IMR-90 (cell line): ENCODE data around the gene KMT2E. TPM values are rescaled to one million over a fixed set of nuclear protein-coding genes. Genes with fewer than 3 reads are reported as not detected.

Experiments
- ATAC-seq: fragments of 200-7000 bp; cut with Tn5 transposase; 2 replicates; pipeline ENCODE4 v1.9.1; 2020; ENCODE audit warnings: low read depth, mild to moderate bottlenecking, moderate library complexity
- BruUV-seq: library from RNA; stranded (reverse); fragments of 400-500 nt; replicated peaks from 2 replicates; lab custom pipeline; 2021; lab: Mats Ljungman, UMichigan
- CTCF ChIA-PET: fragments of 300-600 bp; formaldehyde crosslinking; extraction: SDS; loops from one replicate; lab custom pipeline; 2021; ENCODE audit warnings: antibody characterized with exemption; lab: Yijun Ruan, JAX
- POLR2A ChIA-PET: fragments of 300-600 bp; sonication (Branson Sonifier 250); formaldehyde crosslinking; loops from one replicate; lab custom pipeline; 2022; ENCODE audit warnings: antibody characterized with exemption; ENCODE audit not compliant: unreplicated experiment; lab: Charles Lee
- DNase-seq: peaks from one replicate; pipeline ENCODE4 v3.0.0; 2013
- H2AFZ ChIP-seq: replicated peaks from 2 replicates; pipeline ENCODE3; 2013; ENCODE audit warnings: low read length, mild to moderate bottlenecking; ENCODE audit not compliant: poor library complexity
- H2AK5ac ChIP-seq: 2 replicates; pipeline ENCODE4 v1.6.1; 2013; ENCODE audit warnings: low read depth, low read length, inconsistent platforms
- H2AK9ac ChIP-seq: replicated peaks from 2 replicates; pipeline ENCODE3; 2013; ENCODE audit warnings: mild to moderate bottlenecking, low read depth, low read length, moderate library complexity; ENCODE audit not compliant: poor library complexity
- H2BK120ac ChIP-seq: 2 replicates; pipeline ENCODE4 v1.6.1; 2013; ENCODE audit warnings: low read depth, low read length, inconsistent platforms
- H2BK15ac ChIP-seq: 3 replicates; pipeline ENCODE4 v1.6.1; 2013; ENCODE audit warnings: low read depth, low read length, inconsistent platforms
- H2BK20ac ChIP-seq: 2 replicates; pipeline ENCODE4 v1.6.1; 2013; ENCODE audit warnings: low read depth, mild to moderate bottlenecking, inconsistent platforms, low read length, moderate library complexity
- H2BK5ac ChIP-seq: 2 replicates; pipeline ENCODE4 v1.6.1; 2013; ENCODE audit warnings: mild to moderate bottlenecking, low read depth, low read length, inconsistent platforms; ENCODE audit not compliant: poor library complexity, severe bottlenecking
- H3K14ac ChIP-seq: replicated peaks from 2 replicates; pipeline ENCODE4 v1.6.1; 2013; ENCODE audit warnings: low read depth, low read length, inconsistent platforms
- H3K18ac ChIP-seq: 2 replicates; pipeline ENCODE4 v1.6.1; 2013; ENCODE audit warnings: low read depth, low read length, control low read depth
- H3K23ac ChIP-seq: 2 replicates; pipeline ENCODE4 v1.6.1; 2013; ENCODE audit warnings: low read depth, low read length, inconsistent platforms
- H3K27ac ChIP-seq: 2 replicates; pipeline ENCODE4 v1.5.1; 2013; ENCODE audit warnings: mild to moderate bottlenecking, control low read depth, low read length; ENCODE audit not compliant: insufficient read depth
- H3K27me3 ChIP-seq: 2 replicates; pipeline ENCODE4 v1.6.1; 2013; ENCODE audit warnings: low read length; ENCODE audit not compliant: control insufficient read depth, insufficient read depth
- H3K36me3 ChIP-seq: 2 replicates; pipeline ENCODE4 v1.6.1; 2013; ENCODE audit warnings: low read length, mixed read lengths; ENCODE audit not compliant: control insufficient read depth, insufficient read depth
- H3K4ac ChIP-seq: 2 replicates; pipeline ENCODE4 v1.6.1; 2013; ENCODE audit warnings: low read depth, low read length, inconsistent platforms
- H3K4me1 ChIP-seq: 2 replicates; pipeline ENCODE4 v1.6.1; 2013; ENCODE audit warnings: low read length, mixed read lengths; ENCODE audit not compliant: control insufficient read depth, insufficient read depth
- H3K4me2 ChIP-seq: 2 replicates; pipeline ENCODE4 v1.6.1; 2013; ENCODE audit warnings: low read depth, mild to moderate bottlenecking, control low read depth, low read length, moderate library complexity
- H3K4me3 ChIP-seq: 2 replicates; pipeline ENCODE4 v1.5.1; 2013; ENCODE audit warnings: low read depth, mild to moderate bottlenecking, control low read depth, low read length, moderate library complexity; ENCODE audit not compliant: insufficient read depth
- H3K56ac ChIP-seq: 2 replicates; pipeline ENCODE4 v1.6.1; 2013; ENCODE audit warnings: low read length, inconsistent platforms; ENCODE audit not compliant: insufficient read depth; ENCODE audit errors: extremely low read depth
- H3K79me1 ChIP-seq, 2 experiments: 2 replicates each; pipeline ENCODE4 v1.6.1; 2013; ENCODE audit warnings: low read length in 2 of 2, inconsistent platforms in 1 of 2, low read depth in 1 of 2
- H3K9ac ChIP-seq: 2 replicates; pipeline ENCODE4 v1.6.1; 2013; ENCODE audit warnings: low read depth, low read length, control low read depth
- H3K9me1 ChIP-seq: 2 replicates; pipeline ENCODE4 v1.6.1; 2013; ENCODE audit warnings: low read length, inconsistent platforms; ENCODE audit not compliant: insufficient read depth
- H3K9me3 ChIP-seq: 2 replicates; pipeline ENCODE4 v1.6.1; 2013; ENCODE audit warnings: low read length; ENCODE audit not compliant: control insufficient read depth, insufficient read depth
- H4K20me1 ChIP-seq: 2 replicates; pipeline ENCODE4 v1.6.1; 2013; ENCODE audit warnings: low read length, inconsistent platforms; ENCODE audit not compliant: insufficient read depth
- H4K5ac ChIP-seq: 2 replicates; pipeline ENCODE4 v1.6.1; 2013; ENCODE audit warnings: mild to moderate bottlenecking, low read depth, low read length, control low read depth
- H4K8ac ChIP-seq, 2 experiments: 2 replicates each; pipeline ENCODE4 v1.6.1; 2013; ENCODE audit warnings: low read depth in 2 of 2, low read length in 2 of 2, control low read depth in 1 of 2, inconsistent platforms in 1 of 2
- H4K91ac ChIP-seq: 2 replicates; pipeline ENCODE4 v1.6.1; 2013; ENCODE audit warnings: low read depth, low read length, inconsistent platforms; ENCODE audit not compliant: insufficient read depth
- BHLHE40 ChIP-seq: fragments of 150-350 bp; IDR thresholded peaks from 2 replicates; pipeline ENCODE4 v1.6.1; 2016; ENCODE audit warnings: mild to moderate bottlenecking, low read depth, low read length
- CHD1 ChIP-seq: IDR thresholded peaks from 2 replicates; pipeline ENCODE4 v1.6.1; 2012; ENCODE audit warnings: low read depth, low read length, improper control_type of control experiment
- FOS ChIP-seq: fragments of 150-350 bp; IDR thresholded peaks from 2 replicates; pipeline ENCODE4 v1.6.1; 2016; ENCODE audit warnings: low read depth, low read length
- MAZ ChIP-seq: IDR thresholded peaks from 2 replicates; pipeline ENCODE4 v1.6.1; 2012; ENCODE audit warnings: low read depth, mild to moderate bottlenecking, low read length, improper control_type of control experiment, moderate library complexity, borderline replicate concordance
- MXI1 ChIP-seq: IDR thresholded peaks from 2 replicates; pipeline ENCODE4 v1.6.1; 2012; ENCODE audit warnings: low read depth, mild to moderate bottlenecking, low read length, moderate library complexity, borderline replicate concordance
- POLR2A ChIP-seq: IDR thresholded peaks from 2 replicates; pipeline ENCODE4 v1.6.1; 2012; ENCODE audit warnings: mild to moderate bottlenecking, low read depth, low read length
- RCOR1 ChIP-seq: IDR thresholded peaks from 2 replicates; pipeline ENCODE4 v1.6.1; 2012; ENCODE audit warnings: mild to moderate bottlenecking, low read length, improper control_type of control experiment; ENCODE audit not compliant: insufficient replicate concordance
- RFX5 ChIP-seq: IDR thresholded peaks from 2 replicates; pipeline ENCODE4 v1.8.0; 2012; ENCODE audit warnings: low read depth, mild to moderate bottlenecking, low read length, moderate library complexity
- WGBS, 2 experiments: methylation state at CpG; one replicate each; pipeline versions ENCODE4 v1.1.5 to v1.1.7; 2013; ENCODE audit warnings: missing lambda C conversion rate in 2 of 2; ENCODE audit not compliant: insufficient read length in 1 of 2; ENCODE audit errors: extremely low coverage in 2 of 2; 5-methylcytosine and 5-hydroxymethylcytosine counted together
- dilution Hi-C: fragments of 300-500 bp; cut with HindIII; formaldehyde crosslinking; loops from one replicate; pipeline ENCODE4 v1.14.3; 2018; ENCODE audit warnings: low sequenced_read_pairs; ENCODE audit not compliant: unreplicated experiment
- in situ Hi-C: fragments of 300-500 bp; cut with MboI; formaldehyde crosslinking; loops from 3 replicates; pipeline ENCODE4 v1.14.3; 2019; ENCODE audit warnings: low sequenced_read_pairs, inconsistent platforms, mixed read lengths
- intact Hi-C: fragments of 100-400 bp; cut with micrococcal nuclease; formaldehyde crosslinking; loops from 2 replicates; pipeline ENCODE4 v1.10.0; 2022
- polyA plus RNA-seq, 3 experiments: library from polyadenylated mRNA; depleted of rRNA; stranded (reverse); fragments of >200 nt; gene quantifications; 2 replicates each; pipeline ENCODE4 v1.2.3, GENCODE V29; 2012; ENCODE audit warnings: low replicate concordance in 1 of 3
- total RNA-seq: library from RNA; depleted of rRNA; stranded (reverse); fragments of >200 nt; gene quantifications from 2 replicates; pipeline ENCODE4 v1.2.3, GENCODE V29; 2012
- TF ChIP-seq, protein P1 (sequence below): fragments of 150-350 bp; IDR thresholded peaks from 2 replicates; pipeline ENCODE4 v1.6.1; 2016; ENCODE audit warnings: low read depth, mild to moderate bottlenecking, low read length, moderate library complexity, borderline replicate concordance

KMT2E gene
- total and polyA plus RNA-seq, 2 of the 4 experiments (the other 2 are of a cell fraction), result 16.8 to 79.2 TPM

DNA sequence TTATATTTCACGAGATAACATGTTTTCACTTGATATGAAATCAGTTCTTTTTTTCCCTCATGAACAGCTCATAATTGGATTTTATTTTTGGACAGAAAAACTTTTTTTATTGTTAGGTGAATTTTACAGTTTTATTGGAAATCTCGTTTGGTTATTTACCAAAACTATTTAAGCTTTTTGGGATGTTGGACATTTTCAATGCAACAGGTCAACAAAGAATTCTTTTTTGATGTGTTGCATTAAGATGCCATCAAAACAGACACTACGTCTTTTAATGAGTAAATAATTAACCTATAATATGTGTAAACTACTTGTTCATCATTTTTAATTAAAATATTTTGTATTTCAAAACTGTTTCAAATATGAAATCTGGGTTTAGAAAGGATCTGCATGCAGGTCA is 5.3 kb downstream of the KMT2E start:
- TF ChIP-seq, protein P1, sequence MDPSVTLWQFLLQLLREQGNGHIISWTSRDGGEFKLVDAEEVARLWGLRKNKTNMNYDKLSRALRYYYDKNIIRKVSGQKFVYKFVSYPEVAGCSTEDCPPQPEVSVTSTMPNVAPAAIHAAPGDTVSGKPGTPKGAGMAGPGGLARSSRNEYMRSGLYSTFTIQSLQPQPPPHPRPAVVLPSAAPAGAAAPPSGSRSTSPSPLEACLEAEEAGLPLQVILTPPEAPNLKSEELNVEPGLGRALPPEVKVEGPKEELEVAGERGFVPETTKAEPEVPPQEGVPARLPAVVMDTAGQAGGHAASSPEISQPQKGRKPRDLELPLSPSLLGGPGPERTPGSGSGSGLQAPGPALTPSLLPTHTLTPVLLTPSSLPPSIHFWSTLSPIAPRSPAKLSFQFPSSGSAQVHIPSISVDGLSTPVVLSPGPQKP, result no peak
- no peak for TF ChIP-seq RFX5
- no peak for TF ChIP-seq MXI1
- no peak for TF ChIP-seq BHLHE40
- no peak for TF ChIP-seq RCOR1
- no peak for TF ChIP-seq FOS
- TF ChIP-seq POLR2A, result no peak
- no peak for TF ChIP-seq CHD1
- TF ChIP-seq MAZ, result no peak
- dilution Hi-C loops, result no loop called here
- Histone ChIP-seq H3K9ac (no peak overlapping the region), H2BK5ac (no peak overlapping the region), H4K91ac (no peak overlapping the region), H3K18ac (no peak overlapping the region), H4K20me1 (peaks cover 75% of the 10 kb centered on the region), H3K27me3 (no peaks in the 10 kb centered on the region), H3K36me3 (no peaks in the 10 kb centered on the region), H3K79me1 (peaks cover 0 to 21% of the 10 kb centered on the region in 2 experiments; a peak in 2 of 4 replicates), H3K14ac (no peak overlapping the region), H3K4me1 (peaks cover 8% of the 10 kb centered on the region), H3K4me3 (no peak overlapping the region), H2BK20ac (no peak overlapping the region), H2AFZ (no peak overlapping the region), H2BK15ac (no peak overlapping the region), H3K56ac (no peak overlapping the region), H3K9me1 (peaks cover 2% of the 10 kb centered on the region), H2AK9ac (no peak overlapping the region), H3K4ac (no peak overlapping the region), H2AK5ac (no peak overlapping the region), H3K9me3 (no peaks in the 10 kb centered on the region), H4K5ac (no peak overlapping the region), H3K23ac (no peak overlapping the region), H3K27ac (no peak overlapping the region), H4K8ac (no peak overlapping the region), H3K4me2 (no peak overlapping the region), H2BK120ac (no peak overlapping the region)
- DNase-seq (no peak), ATAC-seq (no peak)
- WGBS, 2 experiments, result no CpG with 5 or more reads among the region's 3 CpGs
- BruUV-seq, result no TSS peak
- POLR2A ChIA-PET, result interaction anchor here (0.5 kb wide), 1 partner anchor 1856 kb away, joined by 3 read pairs; no protein-coding TSS in a partner anchor
- intact Hi-C loops, result loop anchor here (5.0 kb wide), 1 partner anchor 38 kb away; no protein-coding TSS in a partner anchor
- in situ Hi-C loops, result no loop called here
- CTCF ChIA-PET, result no interaction called here
